Measurements from ENCODE around the gene GNMT.

GRCh38 chr6:42929821-42930360, 30.7 kb upstream of the GNMT start:
- TF ChIP-seq EZH2phosphoT487 (IDR thresholded peaks at IDR 0.05; ENCODE audit: borderline replicate concordance, low read length), result no peak
- TF ChIP-seq CTCF (conservative IDR thresholded peaks at IDR 0.05; ENCODE audit: low read depth, low read length), result no peak
